ENCODE data around the gene ETS1. TPM values are rescaled to one million over a fixed set of nuclear protein-coding genes. Genes with fewer than 3 reads are reported as not detected.

ETS1 gene
- total RNA-seq, 4 donors from 2014 or later = 21.9 to 78.4 (median 31.3) TPM

GRCh38 chr11:128573638-128574037 lies 13.7 kb downstream of the ETS1 start:
- TF ChIP-seq CTCF (IDR thresholded peaks at IDR 0.05) (no peak), POLR2A (IDR thresholded peaks at IDR 0.05) (no peak)
- Histone ChIP-seq H3K4me1 (peaks cover 0 to 15% (median 0%) of the 10 kb centered on the region in 4 donors), H3K9me3 (no peaks in the 10 kb centered on the region), H3K27me3 (no peaks in the 10 kb centered on the region), H3K4me3 (no peak overlapping the region), H3K27ac (no peak overlapping the region), H3K36me3 (no peaks in the 10 kb centered on the region)
- no peak for DNase-seq

GRCh38 chr11:128572965-128573364 lies 14.4 kb downstream of the ETS1 start:
- no peak overlapping the region for H3K4me3 ChIP-seq
- no peaks in the 10 kb centered on the region for H3K9me3 ChIP-seq
- TF ChIP-seq CTCF (IDR thresholded peaks at IDR 0.05) (no peak), POLR2A (IDR thresholded peaks at IDR 0.05) (no peak)
- H3K36me3 ChIP-seq = no peaks in the 10 kb centered on the region
- H3K27me3 ChIP-seq = no peaks in the 10 kb centered on the region
- peaks cover 0 to 15% (median 0%) of the 10 kb centered on the region in 4 donors for H3K4me1 ChIP-seq
- H3K27ac ChIP-seq = no peak overlapping the region
- DNase-seq = no peak

GRCh38 chr11:128570632-128571031 lies 16.7 kb downstream of the ETS1 start:
- H3K4me1 ChIP-seq = peaks cover 0 to 4% (median 0%) of the 10 kb centered on the region in 4 donors
- H3K27ac ChIP-seq = no peak overlapping the region
- DNase-seq = no peak
- no peaks in the 10 kb centered on the region for H3K36me3 ChIP-seq
- no peak for TF ChIP-seq POLR2A (IDR thresholded peaks at IDR 0.05)
- no peak for TF ChIP-seq CTCF (IDR thresholded peaks at IDR 0.05)
- no peaks in the 10 kb centered on the region for H3K27me3 ChIP-seq
- no peak overlapping the region for H3K4me3 ChIP-seq
- H3K9me3 ChIP-seq = no peaks in the 10 kb centered on the region

- Histone ChIP-seq H3K36me3 (no peaks in the 10 kb centered on the region), H3K27ac (no peak overlapping the region), H3K27me3 (no peaks in the 10 kb centered on the region), H3K4me1 (no peaks in the 10 kb centered on the region), H3K4me3 (no peak overlapping the region), H3K9me3 (no peaks in the 10 kb centered on the region)
- no peak for DNase-seq
- no peak for TF ChIP-seq CTCF (IDR thresholded peaks at IDR 0.05)
- TF ChIP-seq POLR2A (IDR thresholded peaks at IDR 0.05) = no peak
Observed at GRCh38 chr11:128569291-128569690, 18.1 kb downstream of the ETS1 start.

- DNase-seq = no peak
- H3K4me3 ChIP-seq = no peak overlapping the region
- H3K27ac ChIP-seq = no peak overlapping the region
- no peaks in the 10 kb centered on the region for H3K27me3 ChIP-seq
- TF ChIP-seq CTCF (IDR thresholded peaks at IDR 0.05) (no peak), POLR2A (IDR thresholded peaks at IDR 0.05) (no peak)
- no peaks in the 10 kb centered on the region for H3K36me3 ChIP-seq
- no peaks in the 10 kb centered on the region for H3K9me3 ChIP-seq
- H3K4me1 ChIP-seq = no peaks in the 10 kb centered on the region
Observed at GRCh38 chr11:128568166-128568778, 19.1 kb downstream of the ETS1 start.

- H3K27ac ChIP-seq = no peak overlapping the region
- no peak for DNase-seq
- H3K27me3 ChIP-seq = no peaks in the 10 kb centered on the region
- no peaks in the 10 kb centered on the region for H3K4me1 ChIP-seq
- TF ChIP-seq CTCF (IDR thresholded peaks at IDR 0.05) (no peak), POLR2A (IDR thresholded peaks at IDR 0.05) (no peak)
- no peak overlapping the region for H3K4me3 ChIP-seq
- H3K36me3 ChIP-seq = no peaks in the 10 kb centered on the region
- H3K9me3 ChIP-seq = no peaks in the 10 kb centered on the region
Observed at GRCh38 chr11:128567130-128567529, 20.2 kb downstream of the ETS1 start.

All from Peyer's patch (tissue), 4 donors.